Activated CD4-positive, CD25-positive, alpha-beta regulatory T cell (primary cell): ENCODE data around the gene ANKRD9.

Experiments used
- DNase-seq, 4 experiments: peaks; one replicate each; lab custom pipeline; 2025; lab: John Stamatoyannopoulos, UW

The ANKRD9 gene

DNA sequence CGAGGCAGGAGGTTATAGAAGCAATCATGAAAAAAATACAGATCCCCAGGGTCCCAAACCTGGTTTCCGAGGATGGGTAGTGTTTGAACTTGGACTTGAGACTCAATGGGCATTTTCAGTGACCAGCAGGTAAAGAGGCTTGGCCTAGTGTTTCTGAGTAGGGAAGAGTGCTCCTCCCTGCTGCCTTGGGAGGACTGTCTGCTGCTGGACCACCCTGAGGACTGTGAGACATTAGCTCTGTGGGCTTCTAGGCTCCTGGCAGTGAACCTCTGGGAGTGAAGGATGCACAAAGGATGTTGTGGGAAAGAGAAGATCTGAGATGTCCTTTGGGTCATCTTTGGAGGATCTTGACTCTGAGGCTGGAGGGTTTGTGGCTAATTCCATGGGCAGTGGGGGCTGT, 30.5 kb downstream of the ANKRD9 start:
- DNase-seq, result no peak

DNA sequence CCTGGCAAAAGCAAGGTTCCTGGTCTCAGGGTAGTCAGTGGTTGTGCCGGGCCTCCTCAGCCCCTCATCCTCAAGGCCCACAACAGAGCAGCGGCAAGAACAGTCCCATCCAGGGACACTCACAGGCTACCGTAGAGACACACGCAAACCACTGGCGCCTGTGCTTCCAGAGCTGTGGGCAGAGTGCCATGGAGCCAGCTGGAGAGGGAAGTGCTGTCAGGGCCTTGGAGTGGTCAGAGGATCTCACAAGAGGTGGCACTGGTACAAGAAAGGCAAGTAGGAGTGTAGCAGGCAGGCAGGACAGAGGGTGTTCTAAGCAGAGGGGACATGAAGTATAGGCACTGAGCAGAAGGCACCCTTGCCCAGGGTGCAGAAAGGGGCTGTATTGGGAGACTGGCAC, 34.6 kb downstream of the ANKRD9 start:
- DNase-seq, result no peak

DNA sequence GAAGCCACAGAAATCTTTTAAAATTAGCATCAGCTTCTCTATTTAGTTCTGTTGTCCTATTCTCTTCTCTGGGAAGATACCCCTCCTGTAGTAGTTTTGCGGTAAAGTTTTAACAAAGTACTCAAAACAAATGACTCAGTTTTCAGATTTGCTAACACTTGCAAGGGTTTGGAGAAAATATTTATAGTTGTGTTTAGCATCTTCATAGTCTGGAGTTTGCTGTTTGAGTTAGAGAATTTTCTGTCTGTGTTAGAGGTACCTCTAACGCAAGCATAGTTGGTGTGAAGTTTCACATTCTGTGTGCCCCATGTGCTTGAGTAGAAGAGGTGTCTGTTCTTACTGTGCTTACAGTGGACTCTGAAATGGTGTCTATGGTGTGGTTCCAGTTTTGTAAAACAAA, 36.0 kb downstream of the ANKRD9 start:
- no peak for DNase-seq

DNA sequence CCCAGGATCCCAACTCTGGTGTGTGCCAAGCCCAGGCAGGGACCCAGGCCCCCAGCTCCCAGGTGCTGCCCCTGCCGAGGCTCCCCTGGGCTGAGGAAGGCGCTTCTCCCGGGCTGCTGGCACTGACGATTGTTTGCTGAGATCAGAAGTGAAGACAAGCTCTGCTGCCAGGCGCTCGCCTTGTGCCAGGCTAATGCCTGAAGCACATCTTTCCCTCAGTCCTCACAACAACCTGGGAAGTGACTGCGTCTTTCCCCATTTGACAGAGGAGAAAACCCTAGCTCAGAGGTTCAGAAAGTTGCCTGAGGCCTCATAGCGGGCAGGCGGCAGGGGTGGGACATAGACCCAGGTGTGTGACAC, 36.8 kb downstream of the ANKRD9 start:
- DNase-seq, result no peak

DNA sequence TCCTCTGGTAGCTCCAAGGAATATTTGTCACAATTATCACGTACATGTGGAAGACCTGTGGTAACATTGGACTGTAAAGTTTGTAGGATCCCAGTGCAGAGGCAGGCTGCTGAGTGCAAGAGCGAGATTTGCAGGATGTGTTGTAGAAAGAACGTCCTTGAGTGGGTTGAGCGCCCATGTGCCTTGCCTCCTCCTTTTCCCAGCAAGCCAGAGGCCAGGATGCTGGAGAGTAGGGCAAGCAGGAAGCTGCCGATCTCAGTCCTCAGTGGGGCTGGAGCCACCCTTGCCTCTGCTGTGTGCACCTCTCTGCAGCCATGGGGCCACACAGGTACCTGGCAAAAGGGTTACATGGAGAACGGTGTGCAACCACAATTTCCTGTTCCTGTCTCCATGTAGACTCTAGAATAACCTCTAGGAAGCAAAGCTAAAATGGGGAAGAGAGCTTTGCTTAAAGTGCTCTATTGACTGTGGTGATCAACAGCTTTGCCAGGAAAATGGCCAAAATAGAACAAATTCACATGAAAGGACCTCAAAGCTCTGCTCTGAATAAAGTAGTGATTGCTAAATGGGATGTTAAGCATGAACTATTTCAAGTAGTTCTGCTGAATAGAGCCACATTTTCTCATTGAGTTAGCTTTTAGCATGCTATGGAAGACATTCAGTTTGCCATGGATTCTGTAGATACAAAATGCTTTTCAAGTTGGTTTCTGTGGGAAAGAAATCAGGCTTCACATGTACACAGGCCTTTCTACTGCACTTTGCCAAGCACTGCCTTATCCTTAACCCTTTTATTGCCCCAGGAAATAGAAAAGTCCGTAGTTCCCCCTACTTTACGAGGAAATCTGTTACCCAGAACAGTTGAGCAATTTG, 37.4 kb downstream of the ANKRD9 start:
- DNase-seq, result no peak

DNA sequence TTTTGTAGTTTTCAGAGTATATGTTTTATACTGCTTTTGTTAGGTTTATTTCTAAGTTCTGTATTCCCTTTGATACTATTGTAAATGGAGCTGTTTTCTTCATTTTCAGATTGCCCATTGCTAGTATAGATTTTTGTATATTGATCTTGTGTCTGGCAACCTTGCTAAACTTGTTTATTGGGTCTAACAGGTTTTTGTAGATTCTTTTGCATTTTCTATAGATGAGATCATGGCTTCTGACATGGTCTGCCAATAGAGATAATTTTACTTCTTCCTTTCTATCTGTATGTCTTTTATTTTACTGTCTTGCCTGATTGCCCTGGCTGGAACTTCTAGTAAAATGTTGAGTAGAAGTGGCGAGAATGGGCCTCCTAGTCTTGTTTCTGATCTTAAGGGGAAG, 40.3 kb downstream of the ANKRD9 start:
- DNase-seq, result no peak

DNA sequence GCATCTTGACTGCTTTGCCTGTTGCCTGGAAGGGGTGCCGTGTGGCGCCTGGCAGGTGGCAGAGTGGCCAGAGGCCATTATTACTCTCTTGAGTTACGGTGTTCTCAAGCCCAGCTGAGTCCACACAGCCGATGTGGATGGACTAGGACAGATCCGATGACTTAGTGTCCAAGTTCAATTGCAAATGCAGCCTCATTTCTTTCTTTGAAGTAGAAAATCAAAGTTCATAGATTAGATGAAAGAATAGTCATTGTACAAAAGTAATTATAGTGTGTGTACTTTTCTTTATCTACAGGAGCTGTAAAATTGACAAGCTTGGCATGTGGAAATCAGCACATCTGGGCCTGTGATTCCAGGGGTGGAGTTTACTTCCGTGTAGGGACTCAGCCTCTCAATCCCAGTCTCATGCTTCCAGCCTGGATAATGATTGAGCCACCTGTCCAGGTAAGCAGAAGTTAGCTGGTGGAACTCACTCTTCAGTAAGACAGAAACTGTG, 44.7 kb downstream of the ANKRD9 start:
- no peak for DNase-seq

DNA sequence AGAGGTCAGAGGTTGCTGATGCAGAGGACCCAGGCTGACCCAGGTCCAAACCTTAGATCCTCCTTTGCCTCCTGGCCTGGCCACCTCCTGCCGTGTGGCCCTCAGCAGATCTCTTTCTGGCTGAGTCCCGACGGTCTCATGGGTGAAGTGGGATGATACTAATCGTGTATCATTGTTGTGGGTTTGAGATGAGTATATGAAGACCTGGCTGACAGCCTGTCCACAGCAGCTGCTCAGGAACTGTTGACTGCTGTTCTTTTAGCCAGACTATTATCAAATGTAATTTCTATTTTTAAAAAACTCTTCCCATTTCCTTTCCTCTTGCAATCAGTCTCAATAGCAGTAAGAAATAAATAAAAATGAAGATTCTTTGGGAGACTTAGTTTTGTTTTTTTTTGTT, 45.6 kb downstream of the ANKRD9 start:
- no peak for DNase-seq

DNA sequence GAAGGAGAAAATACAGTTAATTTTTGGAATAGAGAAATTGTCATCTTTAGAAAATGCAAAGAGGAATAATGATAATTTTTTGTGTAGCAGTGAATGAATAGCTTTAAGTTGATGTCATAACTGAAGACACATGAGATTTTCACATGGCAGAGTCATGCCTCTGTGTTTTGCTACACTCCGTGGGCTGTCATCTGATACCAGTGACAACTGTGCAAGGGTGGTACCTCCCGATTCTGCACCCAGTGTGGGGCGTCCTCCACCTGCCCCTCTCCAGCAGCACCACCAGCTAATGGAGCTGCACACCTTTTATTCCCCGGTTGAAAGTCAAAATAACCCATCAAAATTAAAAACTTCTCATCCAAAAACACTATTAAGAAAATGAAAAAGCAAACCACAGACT, 47.2 kb downstream of the ANKRD9 start:
- DNase-seq, result no peak

DNA sequence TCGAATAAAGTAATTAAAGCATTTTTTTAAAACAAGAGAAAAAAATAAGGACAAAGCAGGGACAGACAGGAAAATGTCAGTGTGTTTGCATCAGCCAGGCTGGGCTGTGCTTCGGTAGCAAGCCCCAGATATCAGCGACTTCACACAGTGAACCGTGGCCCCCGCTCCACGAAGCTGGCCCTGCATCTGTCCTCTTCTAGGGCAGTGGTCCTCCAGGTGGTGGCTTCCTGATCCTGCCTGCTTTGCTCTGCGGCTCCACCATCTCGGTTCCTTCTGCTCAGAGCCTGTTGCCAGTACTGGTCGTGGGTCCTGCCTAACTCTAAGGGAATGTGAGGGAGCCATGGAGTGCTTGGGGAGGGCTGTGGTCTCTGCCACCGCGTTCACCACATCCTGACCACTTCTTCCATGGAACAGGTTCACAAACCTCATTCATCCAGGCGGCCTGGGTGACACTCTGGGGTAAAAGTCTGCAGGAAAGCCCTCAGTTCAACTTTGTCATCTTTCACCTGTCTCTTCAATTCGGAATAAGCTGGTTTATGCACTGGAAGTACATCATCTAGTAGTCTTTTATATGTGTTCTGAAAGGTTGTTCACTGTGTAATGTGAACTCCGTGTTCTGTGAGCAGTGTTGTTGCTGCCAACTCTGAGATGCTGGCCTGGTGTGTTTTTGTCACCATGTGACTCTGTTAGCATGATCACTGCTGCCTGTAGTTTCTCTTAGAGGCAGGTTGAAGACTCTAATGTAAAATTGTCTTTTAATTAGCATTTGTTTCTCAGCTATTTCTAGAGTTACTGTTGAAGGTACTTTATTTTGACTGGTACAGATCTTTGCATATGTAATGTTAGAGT, 47.9 kb downstream of the ANKRD9 start:
- DNase-seq, result no peak

DNA sequence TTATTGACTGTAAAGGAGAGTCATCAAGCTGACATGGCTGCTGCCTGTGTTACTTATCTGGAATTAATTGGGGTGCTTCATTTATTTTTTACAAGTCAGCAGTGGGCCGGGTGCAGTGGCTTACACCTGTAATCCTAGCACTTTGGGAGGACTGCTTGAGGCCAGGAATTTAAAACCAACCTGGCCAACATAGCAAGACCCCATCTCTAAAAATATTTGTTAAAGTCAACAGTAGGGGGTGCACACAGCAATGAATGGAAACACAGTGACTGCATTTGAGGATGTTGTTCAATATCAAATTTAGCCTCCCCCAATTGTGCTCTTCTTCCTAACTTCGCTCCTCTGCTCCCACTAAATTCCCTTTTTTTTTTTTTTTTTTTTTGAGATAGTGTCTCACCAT, 52.1 kb downstream of the ANKRD9 start:
- DNase-seq, result no peak

DNA sequence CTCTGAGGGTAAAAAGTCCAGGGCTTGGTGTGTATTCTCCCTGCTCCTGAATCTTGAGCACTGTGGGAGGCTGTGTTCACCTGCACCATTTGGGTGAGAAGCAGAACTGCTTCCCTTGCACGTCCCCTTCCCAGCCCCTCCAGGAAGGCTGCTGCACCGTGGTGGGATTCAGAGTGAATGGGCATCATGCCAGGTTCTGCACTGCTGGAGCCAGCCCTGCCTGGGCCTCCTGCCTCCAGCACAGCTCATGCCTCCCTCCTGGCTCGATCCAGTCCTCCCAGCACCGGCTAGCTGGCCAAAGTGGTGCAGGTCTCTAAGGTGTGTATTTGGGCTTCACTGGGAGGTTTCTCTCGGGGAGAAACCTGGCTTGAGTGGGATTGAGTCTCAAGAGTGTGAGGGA, 54.9 kb downstream of the ANKRD9 start:
- no peak for DNase-seq

DNA sequence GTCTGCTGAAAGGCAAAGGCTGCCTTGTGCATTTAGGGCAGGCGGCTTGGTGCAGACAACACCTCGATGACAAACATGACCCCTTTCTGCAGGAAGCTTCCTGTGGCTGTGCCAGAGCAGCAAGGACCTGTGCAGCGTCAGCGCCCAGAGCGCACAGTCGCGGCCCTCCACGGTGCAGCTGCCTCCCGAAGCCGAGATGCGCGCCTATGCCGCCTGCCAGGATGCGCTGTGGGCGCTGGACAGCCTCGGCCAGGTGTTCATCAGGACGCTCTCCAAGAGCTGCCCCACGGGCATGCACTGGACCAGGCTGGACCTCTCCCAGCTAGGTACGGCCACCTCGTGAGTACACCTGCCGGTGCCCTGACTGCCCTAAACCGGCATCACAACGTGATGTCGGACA, 57.3 kb downstream of the ANKRD9 start:
- DNase-seq, result no peak
